ENCODE results near the gene UTF1. TPM values are rescaled to one million over a fixed set of nuclear protein-coding genes. Genes with fewer than 3 reads are reported as not detected.

Gene UTF1
- total RNA-seq, 1 donor, result not detected

- H3K4me3 ChIP-seq (ENCODE audit: low read length), result no peak overlapping the region
- peaks cover 51% of the 10 kb centered on the region for H3K4me1 ChIP-seq (ENCODE audit: insufficient read depth, low read length)
- H3K9me3 ChIP-seq (ENCODE audit: low read depth, low read length), result no peaks in the 10 kb centered on the region
- H3K27me3 ChIP-seq (ENCODE audit: insufficient read depth, low read length), result peaks cover 39% of the 10 kb centered on the region
Measured at GRCh38 chr10:133238466-133238804, 8.4 kb downstream of the UTF1 start.

DNA sequence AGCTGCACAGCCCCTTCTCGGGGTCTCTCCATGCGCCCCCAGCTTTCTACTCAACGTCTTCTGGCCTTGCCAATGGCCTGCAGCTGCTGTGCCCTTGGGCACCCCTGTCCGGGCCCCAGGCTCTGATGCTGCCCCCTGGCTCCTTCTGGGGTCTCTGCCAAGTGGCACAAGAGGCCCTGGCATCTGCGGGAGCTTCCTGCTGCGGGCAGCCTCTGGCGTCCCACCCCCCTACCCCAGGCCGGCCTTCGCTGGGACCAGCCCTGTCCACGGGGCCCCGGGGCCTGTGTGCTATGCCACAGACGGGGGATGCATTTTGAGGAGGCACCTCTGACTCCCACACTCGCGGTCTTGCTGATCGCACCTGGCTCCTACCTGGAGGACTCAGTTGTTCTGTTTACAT lies 10.0 kb downstream of the UTF1 start:
- Histone ChIP-seq H3K9me3 (ENCODE audit: low read depth, low read length) (no peaks in the 10 kb centered on the region), H3K4me3 (ENCODE audit: low read length) (no peak overlapping the region), H3K4me1 (ENCODE audit: insufficient read depth, low read length) (peaks cover 50% of the 10 kb centered on the region), H3K27me3 (ENCODE audit: insufficient read depth, low read length) (peaks cover 35% of the 10 kb centered on the region)

GRCh38 chr10:133241501-133242205 lies 11.6 kb downstream of the UTF1 start:
- H3K4me1 ChIP-seq (ENCODE audit: insufficient read depth, low read length), result peaks cover 39% of the 10 kb centered on the region
- peaks cover 33% of the 10 kb centered on the region for H3K27me3 ChIP-seq (ENCODE audit: insufficient read depth, low read length)
- peak overlapping the region; percentile 30 for H3K4me3 ChIP-seq (ENCODE audit: low read length)

DNA sequence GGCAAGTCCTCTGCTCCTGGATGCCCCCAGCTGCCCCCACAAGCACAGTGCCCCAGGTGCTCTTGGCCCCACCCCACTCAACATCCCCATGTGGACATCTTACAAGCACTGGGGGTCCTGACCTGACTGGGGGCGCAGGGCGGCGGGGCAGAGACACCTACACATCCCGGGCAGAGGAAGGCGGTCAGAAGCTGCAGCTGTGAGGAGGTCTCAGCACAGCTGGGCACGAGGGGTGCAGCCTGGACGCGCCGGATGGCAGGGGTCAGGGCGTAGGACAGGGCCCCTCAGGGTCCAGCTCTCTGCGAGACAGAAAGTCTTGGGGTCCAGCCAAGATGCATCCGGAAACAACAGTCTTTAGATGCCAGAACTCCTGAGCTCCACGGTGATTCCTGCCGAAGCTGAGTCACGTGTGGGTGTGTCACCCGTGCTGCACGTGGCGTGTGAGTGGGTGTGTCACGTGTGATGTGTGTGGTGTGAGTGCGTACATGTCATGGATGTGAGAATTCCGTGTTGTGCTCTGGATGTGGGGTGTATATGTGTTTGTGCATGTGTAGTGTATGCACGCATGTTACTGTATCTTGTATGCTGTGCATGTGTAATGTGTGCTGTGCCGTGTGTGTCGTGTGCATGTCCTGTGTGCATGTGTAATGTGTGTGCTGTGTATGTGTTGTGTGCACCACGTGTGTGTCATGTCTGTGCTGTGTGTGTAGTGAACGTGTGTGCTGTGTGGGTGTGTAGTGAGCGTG lies 12.8 kb downstream of the UTF1 start:
- H3K27me3 ChIP-seq (ENCODE audit: insufficient read depth, low read length), result peaks cover 22% of the 10 kb centered on the region
- H3K4me3 ChIP-seq (ENCODE audit: low read length), result no peak overlapping the region
- no peaks in the 10 kb centered on the region for H3K9me3 ChIP-seq (ENCODE audit: low read depth, low read length)
- H3K4me1 ChIP-seq (ENCODE audit: insufficient read depth, low read length), result peaks cover 28% of the 10 kb centered on the region

More at GRCh38 chr10:133241501-133242205, 11.6 kb downstream of the UTF1 start:
- no peaks in the 10 kb centered on the region for H3K9me3 ChIP-seq (ENCODE audit: low read depth, low read length)

DNA sequence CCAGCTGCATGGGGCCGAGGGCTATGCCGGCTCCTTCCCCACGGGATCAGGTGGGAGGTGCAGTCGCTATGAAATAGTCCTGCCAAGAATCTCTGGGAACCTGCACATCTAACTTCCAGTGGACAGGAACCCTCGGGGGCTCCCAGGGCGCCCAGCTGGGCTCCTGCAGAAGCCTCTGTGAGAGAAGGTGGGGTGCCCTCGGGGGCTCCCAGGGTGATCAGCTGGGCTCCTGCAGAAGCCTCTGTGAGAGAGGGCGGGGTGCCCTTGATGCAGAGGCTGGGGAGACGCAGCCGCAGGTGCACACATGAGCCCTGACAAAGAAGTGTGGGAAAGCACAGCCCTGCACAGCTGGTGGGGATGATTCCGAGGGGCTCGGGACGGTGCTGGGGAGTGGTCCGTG lies 13.6 kb downstream of the UTF1 start:
- Histone ChIP-seq H3K27me3 (ENCODE audit: insufficient read depth, low read length) (peaks cover 16% of the 10 kb centered on the region), H3K9me3 (ENCODE audit: low read depth, low read length) (no peaks in the 10 kb centered on the region), H3K4me3 (ENCODE audit: low read length) (no peak overlapping the region), H3K4me1 (ENCODE audit: insufficient read depth, low read length) (peaks cover 28% of the 10 kb centered on the region)

GRCh38 chr10:133245439-133246235 lies 15.6 kb downstream of the UTF1 start:
- no peak overlapping the region for H3K4me3 ChIP-seq (ENCODE audit: low read length)
- H3K4me1 ChIP-seq (ENCODE audit: insufficient read depth, low read length), result peaks cover 21% of the 10 kb centered on the region
- peaks cover 6% of the 10 kb centered on the region for H3K27me3 ChIP-seq (ENCODE audit: insufficient read depth, low read length)
- no peaks in the 10 kb centered on the region for H3K9me3 ChIP-seq (ENCODE audit: low read depth, low read length)

DNA sequence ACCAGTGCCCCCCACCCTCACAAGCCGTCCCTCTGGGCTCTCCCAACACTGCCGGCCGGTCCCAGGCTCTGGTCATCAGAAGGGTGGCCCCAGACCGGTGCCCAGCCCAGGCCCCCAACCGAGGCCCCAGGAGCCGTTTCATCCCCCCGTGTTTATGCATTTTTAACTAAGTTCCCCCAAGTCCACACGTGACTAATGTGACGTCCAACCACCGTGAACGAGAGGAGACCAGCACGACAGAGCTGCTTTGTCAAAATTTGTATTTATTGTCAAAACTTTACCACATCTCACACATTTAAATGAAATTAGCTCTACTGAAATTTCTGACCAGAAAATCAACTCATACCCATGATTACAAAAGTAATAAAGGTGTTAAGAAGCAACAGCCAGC lies 16.2 kb downstream of the UTF1 start:
- Histone ChIP-seq H3K4me1 (ENCODE audit: insufficient read depth, low read length) (peaks cover 15% of the 10 kb centered on the region), H3K27me3 (ENCODE audit: insufficient read depth, low read length) (peaks cover 2% of the 10 kb centered on the region), H3K9me3 (ENCODE audit: low read depth, low read length) (no peaks in the 10 kb centered on the region), H3K4me3 (ENCODE audit: low read length) (no peak overlapping the region)

DNA sequence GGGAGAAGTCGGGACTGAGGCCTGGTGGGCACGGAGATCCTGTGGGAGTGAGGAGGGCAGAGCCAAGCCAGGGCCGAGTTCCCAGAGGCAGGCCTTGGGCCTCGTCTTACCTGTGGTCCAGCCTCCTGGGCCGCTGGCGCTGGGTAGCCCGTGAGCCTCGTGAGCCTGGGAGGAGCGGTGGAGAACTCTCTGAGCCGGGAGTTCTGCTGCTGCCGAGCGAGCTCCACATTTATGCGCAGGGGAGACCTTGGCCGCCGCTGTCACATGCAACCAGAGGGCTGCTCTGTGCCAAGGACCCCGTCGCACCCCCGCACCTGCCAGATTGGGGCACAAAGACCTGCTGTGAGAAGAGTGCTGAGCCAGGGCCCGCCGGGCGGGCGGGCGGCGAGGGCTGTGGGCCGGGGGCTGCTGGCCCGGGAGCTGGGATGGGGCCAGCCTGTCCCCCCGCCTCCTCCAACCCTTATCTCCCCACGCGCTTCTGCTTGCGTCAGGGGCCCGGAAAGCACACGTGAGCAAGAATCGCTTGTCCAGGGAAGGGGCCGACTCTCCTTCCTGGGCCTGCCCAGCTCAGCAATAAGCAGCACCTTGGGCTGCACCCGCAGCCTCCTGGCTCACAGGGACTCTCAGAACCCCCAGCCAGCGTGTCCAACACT lies 17.8 kb downstream of the UTF1 start:
- Histone ChIP-seq H3K27me3 (ENCODE audit: insufficient read depth, low read length) (no peaks in the 10 kb centered on the region), H3K9me3 (ENCODE audit: low read depth, low read length) (no peaks in the 10 kb centered on the region), H3K4me3 (ENCODE audit: low read length) (no peak overlapping the region), H3K4me1 (ENCODE audit: insufficient read depth, low read length) (peaks cover 3% of the 10 kb centered on the region)

DNA sequence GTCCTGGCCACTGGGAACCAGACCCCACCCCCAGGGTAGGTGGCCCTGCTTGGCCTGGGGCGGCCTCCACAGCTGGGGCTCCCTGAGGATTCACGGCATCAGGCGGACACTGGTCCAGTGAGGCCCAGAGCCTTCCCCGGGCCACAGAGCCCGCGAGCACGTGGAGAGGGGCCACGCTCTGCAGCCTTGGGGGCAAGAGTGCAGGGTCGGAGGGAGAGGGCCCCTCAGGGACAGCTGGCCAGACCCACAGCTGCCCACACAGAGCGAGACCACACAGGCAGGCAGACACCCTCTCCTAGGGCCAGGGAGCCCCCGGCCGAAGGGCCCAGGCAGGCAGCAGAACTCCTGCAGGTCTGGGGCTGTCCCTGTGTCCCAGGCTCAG lies 18.3 kb downstream of the UTF1 start:
- H3K9me3 ChIP-seq (ENCODE audit: low read depth, low read length), result no peaks in the 10 kb centered on the region
- H3K4me3 ChIP-seq (ENCODE audit: low read length), result no peak overlapping the region
- peaks cover 3% of the 10 kb centered on the region for H3K4me1 ChIP-seq (ENCODE audit: insufficient read depth, low read length)
- H3K27me3 ChIP-seq (ENCODE audit: insufficient read depth, low read length), result no peaks in the 10 kb centered on the region

DNA sequence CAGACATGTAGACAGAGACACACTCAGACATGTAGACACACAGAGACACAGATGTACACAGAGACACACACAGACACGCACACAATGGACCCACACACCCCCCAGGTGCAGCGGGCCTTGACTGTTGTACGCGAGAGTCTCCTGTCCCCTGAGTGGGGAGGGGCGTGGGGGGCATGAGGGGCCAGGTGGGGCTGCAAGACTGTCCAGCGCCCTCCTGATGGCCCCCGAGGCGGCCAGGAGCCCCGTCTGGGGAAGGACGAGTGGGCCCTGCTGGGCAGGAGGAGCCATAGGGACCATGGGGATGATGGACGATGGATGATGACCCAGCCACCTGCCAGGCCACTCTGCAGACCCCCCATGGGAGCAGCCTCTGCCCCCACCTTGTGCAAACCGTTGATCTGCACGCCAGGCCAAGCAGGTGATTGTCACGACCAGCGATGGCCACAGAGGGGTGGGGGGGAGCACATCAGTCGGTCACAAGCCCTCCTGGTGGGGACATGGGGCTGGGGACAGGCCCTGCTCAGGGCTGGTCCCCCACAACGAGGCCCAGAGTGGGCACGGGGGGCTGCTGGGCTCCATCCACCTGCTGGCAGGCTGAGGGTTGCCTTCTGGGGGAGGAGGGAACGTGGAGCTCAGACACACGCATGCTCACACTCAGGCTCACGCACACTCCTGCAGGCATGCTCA lies 19.2 kb downstream of the UTF1 start:
- H3K27me3 ChIP-seq (ENCODE audit: insufficient read depth, low read length), result no peaks in the 10 kb centered on the region
- no peak overlapping the region for H3K4me3 ChIP-seq (ENCODE audit: low read length)

GRCh38 chr10:133249975-133250754 lies 20.1 kb downstream of the UTF1 start:
- Histone ChIP-seq H3K4me3 (ENCODE audit: low read length) (no peak overlapping the region), H3K4me1 (ENCODE audit: insufficient read depth, low read length) (peaks cover 8% of the 10 kb centered on the region), H3K9me3 (ENCODE audit: low read depth, low read length) (no peaks in the 10 kb centered on the region), H3K27me3 (ENCODE audit: insufficient read depth, low read length) (no peaks in the 10 kb centered on the region)

More for the DNA sequence above, 19.2 kb downstream of the UTF1 start:
- Histone ChIP-seq H3K4me1 (ENCODE audit: insufficient read depth, low read length) (peaks cover 8% of the 10 kb centered on the region), H3K9me3 (ENCODE audit: low read depth, low read length) (no peaks in the 10 kb centered on the region)

DNA sequence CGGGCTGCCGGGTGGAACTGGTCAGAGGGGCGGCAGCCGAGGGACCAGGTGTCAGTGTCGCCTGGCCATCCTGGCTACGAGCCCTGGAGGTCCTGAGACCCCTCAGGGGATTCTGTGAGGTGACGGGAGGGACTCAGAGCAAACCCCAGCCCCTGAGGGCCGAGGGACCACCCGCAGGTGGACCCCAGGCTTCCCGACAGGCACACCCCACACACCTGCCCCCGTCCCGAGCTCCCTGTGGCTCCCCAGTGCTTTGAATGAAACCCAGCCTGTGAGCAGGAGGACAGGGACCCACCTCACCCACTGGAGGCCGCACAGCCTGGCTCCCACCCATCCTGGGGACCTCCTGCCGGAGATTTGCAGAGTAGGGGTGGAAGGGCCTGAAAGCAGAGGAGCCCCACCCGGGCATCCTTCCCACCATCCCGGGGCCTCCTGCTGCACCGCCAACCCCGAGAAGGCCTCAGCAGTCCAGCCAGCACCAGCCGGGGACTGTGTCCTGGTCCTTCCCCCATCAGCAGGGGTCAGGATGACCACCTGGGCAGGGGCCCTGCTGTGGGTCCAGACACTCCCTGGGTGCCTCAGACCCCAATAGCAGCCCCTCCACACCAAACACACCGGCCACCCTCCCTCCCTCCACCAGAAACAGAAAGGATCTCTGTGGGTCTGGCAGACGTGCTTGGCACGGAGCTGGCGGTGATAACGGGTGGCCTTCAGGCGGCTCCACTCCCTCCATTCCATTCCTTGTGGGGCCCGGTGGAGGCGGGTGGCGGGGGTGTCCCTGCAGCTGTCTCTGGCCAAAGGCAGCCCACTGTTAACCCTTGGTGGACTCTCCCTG lies 21.6 kb downstream of the UTF1 start:
- Histone ChIP-seq H3K4me3 (ENCODE audit: low read length) (no peak overlapping the region), H3K9me3 (ENCODE audit: low read depth, low read length) (no peaks in the 10 kb centered on the region), H3K27me3 (ENCODE audit: insufficient read depth, low read length) (no peaks in the 10 kb centered on the region), H3K4me1 (ENCODE audit: insufficient read depth, low read length) (peaks cover 5% of the 10 kb centered on the region)

GRCh38 chr10:133252223-133252552 lies 22.2 kb downstream of the UTF1 start:
- no peaks in the 10 kb centered on the region for H3K9me3 ChIP-seq (ENCODE audit: low read depth, low read length)
- H3K27me3 ChIP-seq (ENCODE audit: insufficient read depth, low read length), result no peaks in the 10 kb centered on the region
- peaks cover 10% of the 10 kb centered on the region for H3K4me1 ChIP-seq (ENCODE audit: insufficient read depth, low read length)
- H3K4me3 ChIP-seq (ENCODE audit: low read length), result no peak overlapping the region

Measured in mononuclear cell (primary cell).